ENCODE measurements around the gene ARMH2.

The ARMH2 gene

GRCh38 chr6:24798740-24799540 is at the start of gene ARMH2:
Gene ARMH2 (minus strand): TSS chr6:24798917. CDS start chr6:24798857, 60 bp downstream.
- DNase-seq, result no peak

GRCh38 chr6:24848461-24848860 is 49.7 kb upstream of the ARMH2 start:
- DNase-seq, result no peak

- DNase-seq, result no peak
Measured at GRCh38 chr6:24847402-24847801, 48.7 kb upstream of the ARMH2 start.

GRCh38 chr6:24845578-24845977 is 46.9 kb upstream of the ARMH2 start:
- no peak for DNase-seq

- DNase-seq, result no peak
Measured at GRCh38 chr6:24844903-24845302, 46.2 kb upstream of the ARMH2 start.

GRCh38 chr6:24844061-24844460 is 45.3 kb upstream of the ARMH2 start:
- DNase-seq, result no peak

- DNase-seq, result no peak
Measured at GRCh38 chr6:24840187-24840586, 41.5 kb upstream of the ARMH2 start.

GRCh38 chr6:24838994-24839393 is 40.3 kb upstream of the ARMH2 start:
- no peak for DNase-seq

GRCh38 chr6:24838081-24838480 is 39.4 kb upstream of the ARMH2 start:
- no peak for DNase-seq

- DNase-seq, result no peak
Measured at GRCh38 chr6:24836109-24836508, 37.4 kb upstream of the ARMH2 start.

- no peak for DNase-seq
Measured at GRCh38 chr6:24833711-24834386, 35.1 kb upstream of the ARMH2 start.

- DNase-seq, result no peak
Measured at GRCh38 chr6:24832794-24833193, 34.1 kb upstream of the ARMH2 start.

GRCh38 chr6:24831771-24832716 is 33.3 kb upstream of the ARMH2 start:
- peak; percentile 38 for DNase-seq

- no peak for DNase-seq
Measured at GRCh38 chr6:24829657-24830056, 30.9 kb upstream of the ARMH2 start.

GRCh38 chr6:24827970-24828369 is 29.3 kb upstream of the ARMH2 start:
- DNase-seq, result no peak

- DNase-seq, result no peak
Measured at GRCh38 chr6:24827162-24827561, 28.4 kb upstream of the ARMH2 start.

GRCh38 chr6:24825130-24825630 is 26.5 kb upstream of the ARMH2 start:
- no peak for DNase-seq

- no peak for DNase-seq
Measured at GRCh38 chr6:24824142-24824938, 25.6 kb upstream of the ARMH2 start.

- no peak for DNase-seq
Measured at GRCh38 chr6:24823185-24823584, 24.5 kb upstream of the ARMH2 start.

- DNase-seq, result no peak
Measured at GRCh38 chr6:24822696-24823095, 24.0 kb upstream of the ARMH2 start.

GRCh38 chr6:24821860-24822444 is 23.2 kb upstream of the ARMH2 start:
- no peak for DNase-seq

- DNase-seq, result no peak
Measured at GRCh38 chr6:24818346-24818745, 19.6 kb upstream of the ARMH2 start.
